ENCODE measurements around the gene CST7. TPM values are rescaled to one million over a fixed set of nuclear protein-coding genes. Genes with fewer than 3 reads are reported as not detected.

CST7 gene
- total RNA-seq, 2 donors from 2014 or later: 5.4 to 10.9 TPM

DNA sequence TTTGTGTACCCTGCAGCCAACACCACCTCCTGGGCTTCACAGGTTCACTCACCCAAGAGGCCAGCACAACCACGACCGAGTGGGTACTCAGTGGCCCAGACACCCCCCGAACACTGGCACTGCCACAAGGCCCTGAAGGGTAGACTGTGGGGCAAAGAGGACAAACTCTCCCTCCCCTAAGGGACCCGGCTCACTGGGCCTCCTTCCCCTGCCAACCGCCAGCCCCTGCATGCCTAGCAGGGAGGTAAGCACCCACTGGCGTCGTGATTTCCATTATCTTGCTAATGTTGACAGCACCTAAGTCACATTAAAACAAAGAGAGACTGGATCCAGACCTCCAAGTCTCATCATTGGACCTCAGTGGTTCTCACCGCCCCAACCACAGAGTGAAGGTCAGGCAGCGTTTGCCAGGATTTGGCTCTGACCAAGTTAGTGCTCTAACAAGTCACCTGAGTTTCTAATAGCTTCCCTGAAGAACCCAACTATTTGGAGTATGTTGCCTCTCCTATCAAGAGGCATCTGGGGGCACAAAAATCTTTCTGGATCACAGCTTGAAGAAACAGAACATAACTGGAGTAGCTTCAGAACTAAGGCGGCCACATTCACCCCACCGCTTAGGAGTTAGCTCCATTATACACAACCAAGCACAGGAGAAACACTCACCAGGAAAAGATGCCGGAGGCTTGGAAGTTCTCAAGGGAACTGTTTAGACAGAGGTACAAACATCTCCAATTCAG, 57.5 kb downstream of the CST7 start:
- no peak for TF ChIP-seq CTCF (IDR thresholded peaks at IDR 0.05)
- peaks cover 49% of the 10 kb centered on the region for H3K36me3 ChIP-seq
- H3K27ac ChIP-seq: no peak overlapping the region
- DNase-seq (ENCODE audit: low spot score): no peak
- no peaks in the 10 kb centered on the region for H3K9me3 ChIP-seq
- no peaks in the 10 kb centered on the region for H3K27me3 ChIP-seq (replicated peaks; ENCODE audit: insufficient read depth)
- H3K4me1 ChIP-seq (ENCODE audit: control insufficient read depth in 1 of 2, low read depth in 2 of 2): no peaks in the 10 kb centered on the region
- ATAC-seq (ENCODE audit: insufficient number of reproducible peaks, low FRiP score, low read depth): no peak
- no peak overlapping the region for H3K4me3 ChIP-seq

DNA sequence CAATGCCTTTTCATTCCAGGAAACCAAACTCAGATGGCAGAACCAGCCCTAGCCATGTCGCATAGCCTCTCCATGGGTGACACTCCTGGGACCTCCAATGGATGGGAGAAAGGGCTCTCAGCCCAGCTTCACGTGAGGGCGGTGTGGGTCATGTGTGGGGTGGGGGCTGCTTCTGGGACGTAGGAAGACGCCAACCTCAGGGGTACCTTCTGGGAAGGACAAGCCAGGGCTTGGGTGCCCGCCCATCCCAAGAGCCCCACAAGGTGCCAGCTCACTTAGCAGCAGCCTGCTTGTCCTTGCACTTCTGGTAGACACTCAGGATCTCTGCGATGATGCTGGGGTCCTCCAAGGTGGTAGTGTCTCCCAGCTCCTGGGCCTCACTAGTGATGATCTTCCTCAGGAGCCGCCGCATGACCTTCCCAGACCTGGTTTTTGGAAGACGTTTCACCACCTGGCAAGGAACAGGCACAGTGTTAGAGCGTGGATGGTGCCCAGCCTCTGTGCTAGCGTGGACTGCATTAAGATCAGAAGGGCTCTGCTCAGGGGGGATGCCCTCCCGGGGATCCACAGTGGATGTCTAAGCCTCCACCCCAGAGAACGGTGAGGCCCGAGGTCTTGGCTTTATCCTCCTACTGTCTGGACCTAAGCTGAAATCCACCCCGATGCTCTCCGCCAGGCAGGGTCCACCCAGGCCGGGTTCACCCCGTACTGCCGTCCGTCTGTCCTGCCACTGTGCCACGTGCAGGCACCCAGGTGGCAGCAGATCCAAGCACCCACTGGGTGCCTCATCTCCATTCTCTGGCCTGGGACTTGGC, 58.6 kb downstream of the CST7 start:
- ATAC-seq (ENCODE audit: insufficient number of reproducible peaks, low FRiP score, low read depth) (no peak), DNase-seq (ENCODE audit: low spot score) (no peak)
- H3K27ac ChIP-seq: no peak overlapping the region
- H3K4me3 ChIP-seq: no peak overlapping the region
- H3K27me3 ChIP-seq (replicated peaks; ENCODE audit: insufficient read depth): no peaks in the 10 kb centered on the region
- H3K4me1 ChIP-seq (ENCODE audit: control insufficient read depth in 1 of 2, low read depth in 2 of 2): no peaks in the 10 kb centered on the region
- H3K9me3 ChIP-seq: no peaks in the 10 kb centered on the region
- no peak for TF ChIP-seq CTCF (IDR thresholded peaks at IDR 0.05)
- H3K36me3 ChIP-seq: peaks cover 60% of the 10 kb centered on the region

GRCh38 chr20:25008388-25009217, 59.5 kb downstream of the CST7 start:
- DNase-seq (ENCODE audit: low spot score) (no peak), ATAC-seq (ENCODE audit: insufficient number of reproducible peaks, low FRiP score, low read depth) (no peak)
- no peak overlapping the region for H3K27ac ChIP-seq
- TF ChIP-seq CTCF (IDR thresholded peaks at IDR 0.05): no peak
- no peaks in the 10 kb centered on the region for H3K27me3 ChIP-seq (replicated peaks; ENCODE audit: insufficient read depth)
- peaks cover 68% of the 10 kb centered on the region for H3K36me3 ChIP-seq
- no peaks in the 10 kb centered on the region for H3K4me1 ChIP-seq (ENCODE audit: control insufficient read depth in 1 of 2, low read depth in 2 of 2)
- H3K4me3 ChIP-seq: no peak overlapping the region
- H3K9me3 ChIP-seq: no peaks in the 10 kb centered on the region

Other genes with a start within 250 kb of the CST7 start
- 10 to 100 TPM; 38.4 to 44.0 TPM for gene APMAP, start 43.5 kb downstream of the CST7 start, total RNA-seq
- 10 to 100 TPM; 26.0 to 31.7 TPM for gene ACSS1, start 108.9 kb downstream of the CST7 start, total RNA-seq
- not detected for gene VSX1, start 132.9 kb downstream of the CST7 start, total RNA-seq
- gene ENTPD6, start 246.4 kb downstream of the CST7 start, total RNA-seq: 100 to 1,000 TPM in 1 of 2 donors, 10 to 100 TPM in 1; 82.0 to 107 TPM